Esophagus muscularis mucosa (tissue), 4 donors: ENCODE measurements around the gene STAT4.

ENCODE experiments used
- CTCF ChIP-seq, 3 experiments: fragments of 200-600 bp in 2 of 3; fragments of 450-650 bp in 1 of 3; sonication (generic) in 2 of 3; IDR thresholded peaks; one replicate each; pipeline ENCODE4 v1.5.1; 2017 to 2019; ENCODE audit warnings: antibody characterized with exemption in 3 of 3, mild to moderate bottlenecking in 2 of 3, moderate library complexity in 1 of 3
- EP300 ChIP-seq: sonication (generic); formaldehyde crosslinking; IDR thresholded peaks from one replicate; pipeline ENCODE4 v1.6.1; 2017; ENCODE audit warnings: antibody characterized with exemption
- POLR2A ChIP-seq: fragments of 450-650 bp; IDR thresholded peaks from one replicate; pipeline ENCODE4 v1.6.1; 2017; ENCODE audit warnings: antibody characterized with exemption, moderate library complexity, mild to moderate bottlenecking, low read depth
- POLR2AphosphoS5 ChIP-seq, 2 donors: sonication (generic); formaldehyde crosslinking; IDR thresholded peaks; one replicate each; pipeline ENCODE4 v1.6.1; 2017; ENCODE audit warnings: antibody characterized with exemption in 2 of 2

- TF ChIP-seq POLR2A: no peak
- no peak for TF ChIP-seq CTCF (IDR thresholded peaks at IDR 0.05)
- no peak for TF ChIP-seq EP300
- no peak for TF ChIP-seq POLR2AphosphoS5 (IDR thresholded peaks at IDR 0.05)
These were observed 113.4 kb downstream of the STAT4 start for GRCh38 chr2:191037351-191037750.
